GM18499 (cell line): ENCODE measurements around the gene DPP8.
"Not testable (repeated sequence)": the region's sequence is repeated elsewhere in the genome, so short reads cannot be mapped to it uniquely, and the experiment has no call there.

Source experiments
- ATAC-seq: cut with Tn5 transposase; IDR thresholded peaks from one replicate; pipeline ENCODE4 v1.9.1; 2021; ENCODE audit warnings: moderate number of reproducible peaks; ENCODE audit not compliant: insufficient read depth, unreplicated experiment

Gene DPP8

DNA sequence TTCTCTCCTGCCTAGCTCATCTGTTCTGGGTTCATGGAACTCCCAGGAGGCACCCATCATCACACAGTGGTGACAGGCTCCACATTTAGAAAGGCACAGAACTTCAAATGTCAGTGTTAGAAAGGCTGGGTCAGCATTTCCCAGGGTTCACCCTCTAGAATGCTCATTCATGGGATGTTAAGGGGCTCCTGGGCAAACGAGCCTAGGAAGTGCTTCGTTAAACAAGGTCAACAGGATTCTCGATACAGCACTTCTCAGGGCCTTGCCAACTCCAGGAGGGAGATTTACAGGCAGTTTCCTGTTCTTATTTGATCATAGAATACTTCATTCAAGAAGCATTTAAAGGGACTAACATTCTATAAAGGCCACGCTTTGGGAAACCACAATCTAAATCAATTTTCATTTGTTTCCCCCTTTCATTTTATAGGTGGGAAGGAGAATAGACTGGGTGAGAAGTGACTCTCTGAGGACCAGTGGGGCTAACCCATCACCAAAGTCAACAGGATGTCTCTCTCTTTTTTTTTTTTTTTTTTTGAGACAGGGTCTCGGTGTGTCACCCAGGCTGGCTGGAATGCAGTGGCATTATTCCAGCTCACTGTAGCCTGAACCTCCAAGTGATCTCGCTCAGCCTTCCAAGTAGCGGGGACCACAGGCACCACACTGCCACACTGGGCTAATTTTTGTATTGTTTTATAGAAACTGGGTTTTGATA, 109.0 kb downstream of the DPP8 start:
- no peak for ATAC-seq

DNA sequence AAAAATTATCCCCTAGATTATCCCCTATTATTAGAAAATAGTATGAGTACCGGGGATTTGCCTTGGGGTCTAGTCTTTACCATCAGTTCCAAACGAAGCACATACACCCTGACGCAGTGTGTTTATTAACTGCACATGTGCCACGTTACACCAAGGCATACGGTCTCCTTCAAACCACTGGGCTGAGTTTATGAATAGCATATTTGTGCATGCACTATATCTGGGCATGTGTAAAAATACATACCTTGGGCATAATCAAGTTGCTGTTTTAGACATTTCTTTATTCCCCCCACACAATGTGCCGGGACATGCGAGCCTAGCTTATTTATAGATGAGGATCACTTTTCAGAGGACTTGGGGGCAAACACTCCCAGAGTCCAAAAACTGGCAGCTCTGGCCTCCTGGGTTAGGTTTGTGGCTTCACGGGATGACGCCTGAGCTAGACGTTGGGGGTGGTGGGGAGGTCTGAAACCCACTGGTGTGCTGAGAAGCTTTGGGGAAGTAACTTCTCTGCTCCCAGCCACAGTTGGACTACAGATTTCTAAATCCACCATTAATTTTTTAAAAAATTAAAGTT, 111.0 kb downstream of the DPP8 start:
- no peak for ATAC-seq

DNA sequence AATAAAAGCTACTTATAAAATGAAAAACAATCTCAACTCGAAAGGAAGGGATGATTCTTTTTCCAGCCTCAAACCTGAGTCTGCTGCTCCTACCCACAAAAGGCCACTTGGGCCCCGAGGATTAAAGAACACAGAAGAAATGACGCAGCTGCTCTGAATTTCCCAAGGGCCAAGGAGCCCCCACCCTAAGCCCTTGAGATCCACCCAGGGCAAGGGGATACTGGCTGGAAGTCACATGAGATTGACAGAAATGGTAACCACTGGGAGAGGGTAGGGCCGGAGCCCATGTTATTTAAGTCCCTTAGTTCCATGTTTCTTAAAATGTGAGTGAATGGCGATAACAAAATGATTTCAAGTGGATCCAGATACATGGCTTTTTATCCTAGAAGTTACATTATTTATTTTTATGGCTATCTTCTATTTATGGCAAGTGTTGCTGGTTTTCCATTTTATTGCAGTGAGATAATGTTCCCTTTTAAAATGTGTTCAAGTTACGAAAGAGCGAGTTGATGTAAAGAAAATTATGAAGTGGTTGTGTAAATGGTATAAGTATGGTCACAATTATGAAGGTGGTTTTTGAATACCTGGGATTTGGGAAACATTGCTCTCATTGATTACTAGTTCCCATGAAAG, 111.6 kb downstream of the DPP8 start:
- no peak for ATAC-seq

DNA sequence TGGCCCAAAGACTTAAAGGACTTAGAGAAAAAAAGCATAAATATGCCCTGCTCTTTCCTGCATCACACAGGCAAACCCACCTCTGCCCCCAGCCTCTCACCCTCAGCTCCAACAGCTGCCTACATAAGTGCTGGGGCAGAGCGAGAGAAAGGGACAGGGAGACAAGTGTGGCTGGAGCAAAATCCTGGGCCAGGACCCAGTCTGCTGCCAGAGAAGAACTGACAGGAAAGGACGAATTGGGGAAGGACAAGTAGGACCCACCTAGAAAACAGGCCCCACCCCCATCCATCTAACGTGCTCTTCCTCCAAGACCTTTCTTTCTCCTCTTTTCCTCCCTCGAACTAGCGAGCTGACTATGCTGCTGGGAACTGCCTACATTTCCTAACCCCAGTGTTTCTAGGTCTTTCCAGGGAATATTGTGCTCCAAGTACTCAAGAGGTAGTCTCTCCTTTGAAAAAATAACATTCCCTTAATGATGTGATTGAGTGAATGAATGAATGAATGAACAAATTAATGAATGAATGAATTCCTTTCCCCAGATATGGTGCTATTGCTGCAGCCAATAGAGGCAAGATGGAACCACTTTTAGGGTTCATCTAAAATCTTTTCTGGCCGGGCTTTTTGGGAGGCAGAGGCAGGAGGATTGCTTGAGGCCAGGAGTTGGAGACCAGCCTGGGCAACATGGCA, 113.2 kb downstream of the DPP8 start:
- no peak for ATAC-seq

DNA sequence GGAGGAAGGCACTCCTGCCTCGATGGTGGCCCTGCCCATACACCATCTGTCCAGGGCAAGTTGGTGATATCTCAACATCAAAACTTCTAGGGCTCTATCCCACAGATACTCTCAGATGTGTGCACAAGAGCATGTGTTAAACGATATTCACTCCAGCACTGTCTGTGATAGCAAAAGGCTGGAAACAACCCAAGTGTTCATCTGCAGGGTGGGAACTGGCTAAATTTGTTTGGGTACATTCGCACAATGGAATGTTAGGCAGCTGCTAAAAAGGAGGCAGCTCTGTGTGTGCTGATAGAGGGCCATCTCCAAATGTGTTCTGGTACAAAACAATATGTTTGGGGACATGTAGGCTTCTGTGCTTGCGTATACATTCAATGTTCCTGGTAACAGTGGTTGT, 114.5 kb downstream of the DPP8 start:
- no peak for ATAC-seq

DNA sequence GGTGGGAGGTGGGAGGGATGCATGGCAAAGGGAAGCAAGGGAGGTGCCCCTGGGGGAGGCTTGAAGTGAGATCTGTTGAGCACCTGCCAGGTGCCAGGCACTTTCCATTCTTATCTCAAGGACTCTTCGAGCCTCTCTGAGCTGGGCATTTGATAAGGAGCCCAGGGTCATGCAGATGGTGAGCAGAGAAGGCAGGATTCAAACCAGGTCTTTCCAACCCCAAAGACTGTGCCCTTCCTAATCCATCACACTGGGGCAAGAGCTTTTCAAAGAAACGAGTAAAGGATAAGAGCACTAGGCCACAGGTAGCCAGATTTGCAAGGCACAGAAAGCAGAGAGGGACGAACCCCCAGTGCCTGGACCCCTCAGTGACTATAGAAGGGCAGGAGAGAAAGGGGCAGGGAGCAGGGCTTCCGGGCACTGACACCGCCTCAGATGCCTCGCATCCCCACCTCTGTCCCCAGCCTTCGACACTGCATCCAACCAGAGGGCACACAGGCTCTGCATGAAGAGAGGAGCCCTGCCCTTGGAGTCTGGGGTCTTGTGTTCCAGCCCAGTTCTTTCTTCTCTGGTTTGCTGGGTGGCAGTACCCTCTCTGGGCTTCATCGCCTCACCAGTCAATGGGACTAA, 115.8 kb downstream of the DPP8 start:
- no peak for ATAC-seq

DNA sequence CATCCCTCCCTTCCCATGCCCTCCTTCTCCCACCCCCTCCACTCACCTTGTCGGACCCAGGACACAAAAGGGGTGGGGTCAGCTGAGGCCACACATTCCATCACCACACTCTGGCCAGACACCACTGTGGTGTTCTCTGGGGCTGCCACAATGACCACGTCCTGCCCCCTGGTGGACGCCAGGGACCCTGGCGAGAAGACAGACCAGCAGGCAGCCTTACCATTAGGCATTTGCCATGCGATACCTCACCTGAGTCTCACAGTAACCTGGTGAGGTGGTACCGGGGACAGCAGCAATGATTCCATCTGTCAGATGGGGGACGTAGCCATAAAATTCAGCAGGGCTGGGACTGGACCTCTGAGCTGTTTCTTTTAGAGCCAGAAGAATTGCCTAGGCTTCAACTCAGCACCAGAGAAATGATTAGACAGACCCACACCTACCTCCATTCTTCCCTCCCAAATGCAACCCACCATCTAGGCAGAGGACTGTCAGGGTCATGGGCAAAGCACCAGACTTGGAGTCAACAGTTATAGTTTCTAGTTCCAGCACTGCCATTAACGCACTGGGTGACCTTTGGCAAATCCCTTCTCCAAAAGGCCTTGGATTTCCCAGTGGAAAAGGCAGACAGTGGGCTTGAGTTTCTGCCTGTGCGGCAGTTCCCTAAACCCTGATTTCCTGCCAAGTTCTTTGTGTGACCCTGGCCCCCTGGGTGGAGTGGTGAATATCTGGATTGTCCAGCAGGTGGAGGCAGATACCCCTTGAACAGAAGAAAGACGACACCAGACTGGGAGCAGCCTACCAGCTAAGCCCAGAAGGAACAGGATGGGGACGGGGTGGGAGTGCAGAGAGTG, 116.5 kb downstream of the DPP8 start:
- no peak for ATAC-seq

DNA sequence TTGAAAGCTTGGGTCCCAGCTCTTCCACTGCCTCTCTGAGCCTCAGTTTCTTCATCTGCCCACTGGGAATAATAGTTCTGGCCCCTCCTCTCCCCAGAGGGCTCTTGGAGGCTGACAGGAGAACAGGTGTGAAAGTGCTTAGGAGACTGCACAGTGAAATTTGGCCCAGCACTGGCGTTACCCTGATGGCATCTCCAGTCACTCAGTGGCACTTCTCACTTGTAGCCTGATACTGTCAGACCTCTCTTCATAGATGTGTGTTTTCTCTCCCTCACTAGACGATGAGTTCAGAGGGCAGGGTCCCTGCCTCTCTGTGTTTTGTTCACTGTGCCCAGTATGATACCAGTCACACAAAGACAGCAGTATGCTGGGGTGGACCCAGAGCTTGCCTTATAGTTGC, 117.5 kb downstream of the DPP8 start:
- ATAC-seq = no peak

DNA sequence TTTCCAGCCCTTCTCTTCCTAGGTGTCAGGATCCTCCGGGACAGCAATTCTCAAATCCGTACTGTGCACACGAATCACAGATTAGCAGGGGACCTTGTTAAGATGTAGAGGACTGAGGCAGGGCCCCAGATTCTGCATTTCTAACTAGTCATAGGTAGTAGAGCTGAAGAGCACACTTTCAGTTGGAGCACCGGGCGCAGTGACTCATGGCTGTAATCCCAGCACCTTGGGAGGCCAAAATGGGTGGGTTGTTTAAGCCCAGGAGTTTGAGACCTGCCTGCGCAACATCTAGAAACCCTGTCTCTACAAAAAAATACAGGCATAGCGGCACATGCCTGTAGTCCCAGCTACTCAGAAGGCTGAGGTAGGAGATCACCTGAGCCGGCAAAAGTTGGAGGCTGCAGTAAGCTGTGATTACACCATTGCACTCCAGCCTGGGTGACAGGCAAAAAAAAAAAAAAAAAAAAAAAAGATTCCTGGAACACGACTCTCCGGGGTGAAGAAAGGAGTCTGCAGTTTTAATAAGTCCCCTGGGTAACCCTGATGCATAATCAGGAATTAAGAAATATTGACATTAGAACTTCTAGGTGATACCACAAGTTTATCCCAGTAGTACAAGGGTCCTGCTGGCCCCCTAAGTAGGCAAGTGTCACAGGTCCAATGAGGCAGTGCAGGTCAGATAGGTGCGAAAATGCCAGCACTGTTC, 118.3 kb downstream of the DPP8 start:
- ATAC-seq = no peak

DNA sequence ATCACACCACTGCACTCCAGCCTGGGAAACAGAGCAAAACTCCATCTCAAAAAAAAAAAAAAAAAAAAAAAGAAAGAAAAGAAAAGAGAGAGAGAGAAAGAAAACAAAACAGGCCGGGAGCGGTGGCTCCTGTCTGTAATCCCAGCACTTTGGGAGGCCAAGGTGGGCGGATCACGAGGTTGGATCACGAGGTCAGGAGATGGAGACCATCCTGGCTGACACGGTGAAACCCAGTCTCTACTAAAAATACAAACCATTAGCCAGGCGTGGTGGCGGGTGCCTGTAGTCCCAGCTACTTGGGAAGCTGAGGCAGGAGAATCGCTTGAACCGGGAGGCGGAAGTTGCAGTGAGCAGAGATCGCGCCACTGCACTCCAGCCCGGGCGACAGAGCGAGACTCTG, 119.0 kb downstream of the DPP8 start:
- ATAC-seq = not testable (repeated sequence)

DNA sequence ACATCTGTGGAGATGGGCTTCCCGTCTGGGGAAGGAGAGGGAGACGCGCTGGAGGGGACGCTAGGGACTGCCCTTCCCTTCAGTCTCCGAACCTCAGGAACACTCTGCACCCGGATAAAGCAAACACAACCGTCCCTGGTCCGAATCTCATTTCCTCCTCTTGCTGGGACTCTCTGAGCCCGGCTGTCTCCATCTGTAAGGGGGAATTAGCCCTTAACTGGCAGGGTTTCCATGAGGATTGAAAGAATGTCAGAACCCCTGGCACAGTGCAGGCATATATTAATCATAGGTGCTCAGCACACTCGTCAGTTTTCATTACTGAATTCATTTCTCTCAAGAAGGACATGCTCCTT, 120.5 kb downstream of the DPP8 start:
- no peak for ATAC-seq

DNA sequence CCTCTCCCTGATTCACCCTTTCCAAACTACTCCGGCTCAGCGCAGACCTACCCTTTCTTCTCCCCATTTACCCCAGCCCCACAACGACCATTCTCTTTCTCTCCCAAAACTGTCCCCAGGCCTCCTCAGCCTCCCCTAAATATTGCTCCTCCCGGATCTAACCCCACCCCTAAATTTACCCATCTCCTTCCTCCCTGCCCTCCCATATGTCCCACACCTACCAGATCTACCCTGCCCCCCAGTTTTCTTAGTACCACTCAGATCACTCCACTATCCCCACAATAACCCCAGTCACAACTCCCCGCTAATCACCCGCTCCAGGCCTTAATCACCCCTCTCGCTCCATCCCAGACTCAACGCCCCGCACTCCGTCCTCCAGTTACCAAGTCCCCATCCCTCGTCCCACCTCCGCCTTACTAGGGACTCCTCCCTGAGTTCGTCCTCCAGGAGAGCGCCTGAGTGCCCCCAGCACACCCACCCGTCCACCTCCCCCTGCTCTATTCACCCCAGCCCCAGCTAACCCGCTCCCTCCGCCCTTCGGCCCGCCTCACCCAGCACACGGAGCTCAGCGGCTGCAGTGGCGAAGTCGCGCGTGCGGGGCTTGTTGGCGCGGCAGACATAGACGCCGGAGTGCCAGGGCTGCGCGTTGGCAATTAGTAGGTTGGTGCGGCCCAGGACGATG, 121.1 kb downstream of the DPP8 start:
- ATAC-seq = no peak

DNA sequence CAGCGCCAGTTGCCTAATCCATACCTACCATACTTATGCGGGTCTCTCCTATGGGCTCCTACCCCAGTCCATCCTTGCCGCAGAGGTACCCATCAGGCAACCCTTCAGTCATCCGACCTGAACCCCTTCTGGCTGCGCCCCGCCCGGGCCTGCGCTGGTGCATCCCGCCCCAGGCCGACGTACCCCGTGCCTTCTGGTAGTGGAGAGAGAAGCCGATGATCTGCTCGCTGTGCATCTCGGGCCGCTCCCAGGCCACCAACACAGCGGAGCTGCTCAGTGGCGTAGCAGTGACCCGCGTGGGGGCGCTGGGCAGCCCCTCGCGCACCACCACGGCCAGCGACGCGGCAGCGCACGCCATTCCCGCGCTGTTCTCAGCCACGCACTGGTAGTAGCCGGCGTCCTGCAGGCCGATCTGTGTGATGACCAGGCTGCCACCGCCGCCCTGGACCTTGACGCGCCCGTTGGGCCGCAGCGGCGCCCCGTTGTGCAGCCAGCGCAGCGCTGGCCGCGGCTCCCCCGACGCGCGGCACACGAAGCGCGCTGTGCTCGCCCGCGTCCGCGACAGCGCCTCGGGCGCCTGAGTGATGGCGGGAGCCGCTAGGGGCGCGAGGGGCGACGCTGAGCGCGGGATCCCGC, 121.8 kb downstream of the DPP8 start:
- ATAC-seq = no peak

DNA sequence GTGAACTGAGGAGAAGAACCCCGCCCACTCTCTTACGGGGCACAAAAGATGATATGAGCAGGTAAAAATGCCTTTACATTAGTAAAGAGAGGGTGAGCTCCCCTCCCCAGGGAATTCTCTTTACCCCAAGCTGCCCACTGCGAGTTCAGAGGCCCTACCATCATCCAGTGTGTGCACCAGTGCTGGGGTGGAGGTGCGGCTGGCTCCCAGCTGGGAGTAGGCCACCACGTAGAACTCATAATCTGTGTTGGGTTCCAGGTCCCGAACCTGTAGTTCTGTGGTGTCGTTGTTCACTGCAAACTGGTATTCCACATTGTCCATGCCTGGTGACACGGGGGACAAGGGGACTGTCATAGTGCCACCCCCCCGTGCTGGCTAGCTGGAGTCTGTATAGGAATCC, 122.6 kb downstream of the DPP8 start:
- ATAC-seq = no peak

DNA sequence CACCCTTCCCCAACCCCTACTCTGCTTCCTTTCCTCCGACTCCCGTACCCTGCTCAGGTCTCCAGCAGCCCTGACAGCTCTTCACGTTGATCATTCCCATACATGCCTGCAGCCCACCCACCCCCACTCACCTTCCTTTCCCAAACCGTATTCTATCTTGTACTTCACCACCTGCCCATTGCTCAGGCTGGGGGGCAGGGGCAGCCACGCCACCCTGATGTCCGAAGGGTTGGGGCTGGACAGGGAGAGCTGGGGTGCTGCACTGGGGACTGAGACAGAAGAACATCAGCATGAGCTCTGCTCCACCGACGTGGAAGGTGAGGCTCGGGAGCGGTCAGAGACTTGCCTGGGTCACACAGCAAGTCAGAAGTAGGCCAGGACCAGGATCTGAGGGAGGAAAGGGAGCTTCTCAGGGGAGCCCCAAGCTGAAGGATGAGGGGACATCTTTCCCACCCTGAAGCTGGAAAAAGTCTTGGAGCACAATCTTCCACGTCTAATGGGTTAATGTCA, 123.2 kb downstream of the DPP8 start:
- no peak for ATAC-seq

DNA sequence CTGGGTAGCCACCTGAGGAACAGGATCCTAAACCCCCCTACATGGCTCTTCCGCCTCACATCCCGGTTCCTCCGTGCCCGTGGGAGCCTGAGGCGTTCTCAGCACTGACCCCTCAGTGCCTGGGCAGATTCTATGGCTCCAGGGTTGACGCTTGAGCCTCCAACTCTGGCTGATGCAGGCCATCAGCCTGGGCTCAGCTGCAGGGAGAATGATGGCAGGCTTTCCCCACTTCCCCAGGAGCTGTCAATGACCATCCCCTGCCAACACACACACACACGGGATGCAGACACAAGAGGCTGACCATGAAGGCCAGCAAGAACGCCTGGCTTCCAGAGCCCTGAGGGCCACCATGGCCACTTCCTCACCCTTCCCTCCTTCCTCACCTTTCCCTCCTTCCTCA, 123.9 kb downstream of the DPP8 start:
- ATAC-seq = no peak

DNA sequence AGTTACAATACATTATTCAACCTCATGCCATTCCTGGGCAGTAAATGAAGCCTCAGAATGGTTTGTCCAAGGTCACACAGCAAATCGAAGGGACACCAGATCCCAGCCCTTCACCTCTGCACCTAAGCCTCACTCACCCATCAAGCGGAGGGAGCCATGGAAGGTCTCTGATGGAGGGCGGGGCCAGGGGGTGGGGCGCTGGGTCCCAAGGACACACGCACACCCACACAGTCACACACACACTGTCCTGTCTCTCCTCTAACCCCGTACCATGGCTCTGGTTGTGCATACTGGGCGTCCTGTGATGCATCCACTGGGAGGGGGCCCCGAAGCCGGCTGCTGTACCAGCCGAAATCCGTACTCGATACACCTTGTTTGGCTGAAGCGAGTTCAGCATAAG, 124.4 kb downstream of the DPP8 start:
- no peak for ATAC-seq
